ENCODE data around the gene COL8A2. TPM values are rescaled to one million over a fixed set of nuclear protein-coding genes. Genes with fewer than 3 reads are reported as not detected.

Gene COL8A2
- total and polyA plus RNA-seq, 2 donors (not counting 3 experiments of a cell fraction or from before 2014, with no cell fraction given), result 1.2 to 1.3 TPM

- Histone ChIP-seq H3K4me2 (ENCODE audit: insufficient read depth, low read length) (no peak overlapping the region), H4K20me1 (replicated peaks; ENCODE audit: control insufficient read depth, extremely low read depth, insufficient read depth, low read length) (peaks cover 6% of the 10 kb centered on the region), H3K4me1 (ENCODE audit: control insufficient read depth, extremely low read depth, insufficient read depth, low read length) (peaks cover 40% of the 10 kb centered on the region), H3K27ac (ENCODE audit: insufficient read depth, low read depth, low read length) (no peak overlapping the region), H3K9me1 (replicated peaks; ENCODE audit: control insufficient read depth, extremely low read depth, insufficient read depth, low read length) (no peaks in the 10 kb centered on the region), H3K4me3 (replicated peaks in 1 of 3; ENCODE audit: insufficient read depth in 1 of 3, low read depth in 1 of 3, low read length in 3 of 3) (no peak overlapping the region), H3K36me3 (ENCODE audit: control insufficient read depth in 2 of 2, extremely low read depth in 1 of 2, insufficient read depth in 2 of 2, low read length in 2 of 2) (peaks cover 7 to 8% of the 10 kb centered on the region in 2 experiments), H3K9me3 (replicated peaks; ENCODE audit: control insufficient read depth, insufficient read depth, low read length) (no peaks in the 10 kb centered on the region), H3K27me3 (ENCODE audit: control insufficient read depth in 2 of 2, insufficient read depth in 2 of 2, low read length in 2 of 2) (no peaks in the 10 kb centered on the region), H3K79me2 (ENCODE audit: control insufficient read depth, insufficient read depth, low read length) (peaks cover 98% of the 10 kb centered on the region), H3K9ac (replicated peaks; ENCODE audit: extremely low read depth, insufficient read depth, low read length) (no peak overlapping the region), H2AFZ (ENCODE audit: low read depth, low read length) (no peak overlapping the region)
- TF ChIP-seq MYC (IDR thresholded peaks at IDR 0.05; ENCODE audit: low read depth, low read length) (no peak), POLR2A (IDR thresholded peaks at IDR 0.05; ENCODE audit: low read depth, low read length) (no peak), MAX (IDR thresholded peaks at IDR 0.05; ENCODE audit: insufficient read depth, insufficient read length) (no peak), FOS (IDR thresholded peaks at IDR 0.05; ENCODE audit: borderline replicate concordance, insufficient read depth, low read length) (no peak), JUN (IDR thresholded peaks at IDR 0.05; ENCODE audit: borderline replicate concordance, insufficient read depth, insufficient read length, low read depth) (no peak), CTCF (IDR thresholded peaks at IDR 0.05; ENCODE audit: extremely low read depth in 1 of 2, insufficient read depth in 1 of 2, low read depth in 1 of 2, low read length in 2 of 2) (no peak), POLR2AphosphoS5 (IDR thresholded peaks at IDR 0.05; ENCODE audit: insufficient read depth, low read depth, low read length) (no peak), GATA2 (IDR thresholded peaks at IDR 0.05; ENCODE audit: insufficient read depth, insufficient read length, low read depth, low read length) (no peak), EZH2 (IDR thresholded peaks at IDR 0.05; ENCODE audit: borderline replicate concordance, low read depth, low read length, severe bottlenecking) (no peak)
- dilution Hi-C loops (cut with MboI; ENCODE audit: extremely low pct_ligation_motif_present, low sequenced_read_pairs) (no loop called here), intact Hi-C loops (cut with micrococcal nuclease) (no loop called here)
- no TSS peak for BruUV-seq (replicated peaks)
- POLR2A ChIA-PET, result interaction anchor here (0.7 kb wide), 1 partner anchor 15 kb away, joined by 6 read pairs; no protein-coding TSS in a partner anchor
- DNase-seq (ENCODE audit: low read depth, low spot score) (no peak), FAIRE-seq (peak; percentile 4)
- CTCF ChIA-PET, result interaction anchor here (1.0 to 4.8 kb wide), 6 partner anchors 9 to 122 kb away, joined by 3 to 62 read pairs (median 14); partner anchors contain the start of gene TRAPPC3
These were observed 38.4 kb upstream of the COL8A2 start for GRCh38 chr1:36163426-36163825.

Measured in endothelial cell of umbilical vein (primary cell).